ENCODE data around the gene PRDX6.

The PRDX6 gene

GRCh38 chr1:173477286-173478093 is at the start of gene PRDX6:
Gene PRDX6 (plus strand): TSS chr1:173477335. CDS start chr1:173477398, 63 bp downstream.
- no peak for DNase-seq (ENCODE audit: low read depth)
- peak within 1 kb of the TSS; percentile 86 for H3K4me3 ChIP-seq (ENCODE audit: low read length)
- no peak for TF ChIP-seq CTCF (conservative IDR thresholded peaks at IDR 0.05; ENCODE audit: low read depth, low read length)

GRCh38 chr1:173429471-173430402 is 47.4 kb upstream of the PRDX6 start:
- peak; percentile 87 for TF ChIP-seq CTCF (conservative IDR thresholded peaks at IDR 0.05; ENCODE audit: low read depth, low read length)
- peak; percentile 55 for DNase-seq (ENCODE audit: low read depth)
- peak overlapping the region; percentile 37 for H3K4me3 ChIP-seq (ENCODE audit: low read length)

GRCh38 chr1:173430677-173431303 is 46.3 kb upstream of the PRDX6 start:
- no peak for DNase-seq (ENCODE audit: low read depth)
- H3K4me3 ChIP-seq (ENCODE audit: low read length): no peak overlapping the region
- no peak for TF ChIP-seq CTCF (conservative IDR thresholded peaks at IDR 0.05; ENCODE audit: low read depth, low read length)

GRCh38 chr1:173431304-173432045 is 45.7 kb upstream of the PRDX6 start:
- peak; percentile 54 for DNase-seq (ENCODE audit: low read depth)
- no peak overlapping the region for H3K4me3 ChIP-seq (ENCODE audit: low read length)
- TF ChIP-seq CTCF (conservative IDR thresholded peaks at IDR 0.05; ENCODE audit: low read depth, low read length): peak; percentile 94

GRCh38 chr1:173432331-173432730 is 44.8 kb upstream of the PRDX6 start:
- H3K4me3 ChIP-seq (ENCODE audit: low read length): no peak overlapping the region
- no peak for DNase-seq (ENCODE audit: low read depth)
- no peak for TF ChIP-seq CTCF (conservative IDR thresholded peaks at IDR 0.05; ENCODE audit: low read depth, low read length)

- no peak overlapping the region for H3K4me3 ChIP-seq (ENCODE audit: low read length)
- TF ChIP-seq CTCF (conservative IDR thresholded peaks at IDR 0.05; ENCODE audit: low read depth, low read length): no peak
- DNase-seq (ENCODE audit: low read depth): no peak
Measured at GRCh38 chr1:173433751-173434326, 43.3 kb upstream of the PRDX6 start.

All from retinal pigment epithelial cell (primary cell).